NCI-H748 (cell line): ENCODE data around the gene RNFT2.
A peak's percentile ranks its signal among the peaks of the same experiment; 100 is the strongest.
"Not testable (repeated sequence)": the region's sequence is repeated elsewhere in the genome, so short reads cannot be mapped to it uniquely, and the experiment has no call there.

Source experiments
- DNase-seq: peaks from one replicate; lab custom pipeline; 2025; ENCODE audit not compliant: unreplicated experiment; lab: John Stamatoyannopoulos, UW

Gene RNFT2

DNA sequence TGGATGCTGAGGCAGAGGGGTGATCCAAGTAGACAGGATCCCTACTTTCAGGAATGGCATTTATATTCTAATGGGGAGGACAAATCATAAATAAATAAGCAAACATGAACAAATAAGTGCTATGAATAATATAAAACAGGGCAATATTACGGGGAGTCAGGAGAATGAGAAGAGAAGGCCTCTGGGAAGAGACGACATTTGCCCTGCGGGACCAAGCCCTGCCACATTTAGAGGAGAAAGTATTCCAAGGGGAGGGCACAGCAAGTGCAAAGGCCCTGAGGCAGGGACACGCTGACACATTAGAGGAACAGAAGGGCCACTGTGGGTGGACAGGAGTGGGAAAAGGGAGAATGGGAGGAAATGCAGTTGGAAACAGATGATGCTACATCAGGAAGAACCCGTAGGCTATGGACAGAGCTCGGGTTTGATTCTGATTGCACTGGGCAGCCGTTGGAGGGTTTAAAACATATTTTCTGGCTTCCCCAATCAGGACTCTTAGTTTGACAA lies 1.3 kb downstream of the RNFT2 start:
- no peak for DNase-seq

- not testable (repeated sequence) for DNase-seq
Observed at GRCh38 chr12:116742787-116743186, 4.7 kb downstream of the RNFT2 start.

DNA sequence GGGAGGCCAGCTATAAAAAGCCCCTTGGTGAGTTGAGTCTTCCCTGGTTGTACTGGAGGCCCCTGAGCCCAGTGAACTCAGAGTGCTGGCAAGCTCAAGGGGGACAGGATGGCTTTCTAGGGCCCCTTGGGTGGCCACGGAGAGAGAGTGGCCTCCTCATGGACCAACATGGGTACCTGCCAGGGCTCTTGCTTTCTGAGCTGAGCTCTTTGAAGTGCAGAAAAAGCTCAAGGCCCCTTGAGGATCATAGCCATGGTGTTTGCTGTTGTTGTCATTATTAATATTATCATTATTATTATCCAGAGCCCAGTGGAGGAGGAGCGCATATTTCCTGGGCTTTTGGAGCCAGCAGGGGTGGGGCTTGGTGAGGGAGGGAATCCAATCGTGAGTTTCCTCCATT lies 6.7 kb downstream of the RNFT2 start:
- DNase-seq = no peak

DNA sequence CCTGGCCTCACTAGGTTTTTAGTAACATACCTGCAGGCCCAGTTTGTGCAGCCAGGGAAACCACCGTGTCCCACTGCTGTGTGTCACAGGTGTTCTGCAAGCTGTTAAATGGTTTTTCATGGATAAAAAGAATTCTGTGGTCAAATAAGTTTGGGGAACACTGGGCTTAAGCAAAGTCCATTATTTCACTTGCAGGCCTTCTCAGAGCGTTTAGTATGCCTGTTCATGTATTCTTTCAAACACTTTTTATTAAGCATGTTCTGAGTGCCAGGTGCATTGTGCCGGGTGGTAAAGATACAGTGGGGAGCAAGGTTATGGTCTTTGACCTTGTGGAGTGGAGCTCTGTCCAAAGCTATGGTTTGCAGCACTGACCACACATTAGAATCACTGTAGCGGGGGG lies 7.4 kb downstream of the RNFT2 start:
- DNase-seq = no peak

DNA sequence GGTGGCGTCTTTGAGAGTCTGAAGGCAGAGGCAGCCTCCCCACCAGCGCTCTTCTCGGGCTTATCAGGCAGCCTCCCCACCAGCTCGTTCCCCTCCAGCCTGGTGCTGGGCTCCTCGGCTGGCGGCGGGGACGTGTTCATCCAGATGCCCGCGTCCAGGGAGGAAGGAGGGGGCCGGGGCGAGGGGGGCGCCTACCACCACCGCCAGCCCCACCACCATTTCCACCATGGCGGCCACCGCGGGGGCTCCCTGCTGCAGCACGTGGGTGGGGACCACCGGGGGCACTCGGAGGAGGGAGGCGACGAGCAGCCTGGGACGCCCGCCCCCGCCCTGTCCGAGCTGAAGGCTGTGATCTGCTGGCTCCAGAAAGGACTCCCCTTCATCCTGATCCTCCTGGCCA lies 11.8 kb downstream of the RNFT2 start:
- no peak for DNase-seq

DNA sequence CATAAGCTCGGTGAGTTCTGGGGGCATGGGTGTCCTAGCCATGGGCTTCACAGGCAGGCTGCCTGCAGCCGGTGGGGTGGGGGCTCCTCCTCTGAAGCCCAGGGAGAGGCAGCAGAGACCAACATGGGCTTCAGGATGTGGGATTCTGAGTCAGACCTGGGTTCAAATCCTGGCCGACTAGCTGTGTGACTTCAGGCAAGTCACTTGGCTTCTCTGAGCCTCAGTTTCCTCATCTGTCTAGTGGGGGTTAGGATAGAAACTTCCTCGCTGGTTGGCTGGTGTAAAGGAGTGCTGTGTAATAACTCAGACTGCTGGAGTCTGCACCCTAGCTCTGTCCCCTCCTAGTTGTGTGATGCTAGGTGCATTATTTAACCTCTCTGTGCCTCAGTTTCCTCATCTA lies 12.2 kb downstream of the RNFT2 start:
- no peak for DNase-seq

- DNase-seq = not testable (repeated sequence)
Observed at GRCh38 chr12:116754097-116754496, 16.0 kb downstream of the RNFT2 start.

DNA sequence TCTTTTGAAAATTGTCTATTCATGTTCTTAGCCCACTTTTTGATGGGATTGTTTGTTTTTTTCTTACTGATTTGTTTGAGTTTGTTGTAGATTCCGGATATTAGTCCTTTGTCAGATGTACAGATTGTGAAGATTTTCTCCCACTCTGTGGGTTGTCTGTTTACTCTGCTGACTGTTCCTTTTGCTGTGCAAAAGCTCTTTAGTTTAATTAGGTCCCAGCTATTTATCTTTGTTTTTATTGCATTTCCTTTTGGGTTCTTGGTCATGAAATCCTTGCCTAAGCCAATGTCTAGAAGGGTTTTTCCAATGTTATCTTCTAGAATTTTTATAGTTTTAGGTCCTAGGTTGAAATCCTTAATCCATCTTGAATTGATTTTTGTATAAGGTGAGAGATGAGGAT lies 16.7 kb downstream of the RNFT2 start:
- DNase-seq = not testable (repeated sequence)

GRCh38 chr12:116759783-116760621 lies 21.9 kb downstream of the RNFT2 start:
- no peak for DNase-seq

- no peak for DNase-seq
Observed at GRCh38 chr12:116760622-116761020, 22.5 kb downstream of the RNFT2 start.

DNA sequence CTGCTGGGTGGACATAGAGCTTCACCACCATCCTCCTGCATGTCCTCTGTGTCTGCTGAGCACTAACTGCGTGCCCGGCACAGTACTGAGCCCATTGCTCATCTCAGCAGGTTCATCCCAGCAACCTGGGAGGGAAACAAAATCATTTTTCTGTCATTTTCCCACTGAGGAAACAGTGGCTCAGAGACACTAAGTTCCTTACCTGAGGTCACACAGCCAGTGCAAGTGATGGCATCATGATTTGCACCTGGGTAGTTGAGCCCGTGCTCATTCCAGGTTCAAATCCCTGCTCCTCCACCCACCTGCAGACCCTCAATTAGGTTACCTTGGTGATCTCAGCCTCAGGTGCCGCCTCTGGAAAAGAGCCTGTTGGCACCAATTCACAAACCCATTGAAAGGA lies 23.4 kb downstream of the RNFT2 start:
- DNase-seq = no peak

DNA sequence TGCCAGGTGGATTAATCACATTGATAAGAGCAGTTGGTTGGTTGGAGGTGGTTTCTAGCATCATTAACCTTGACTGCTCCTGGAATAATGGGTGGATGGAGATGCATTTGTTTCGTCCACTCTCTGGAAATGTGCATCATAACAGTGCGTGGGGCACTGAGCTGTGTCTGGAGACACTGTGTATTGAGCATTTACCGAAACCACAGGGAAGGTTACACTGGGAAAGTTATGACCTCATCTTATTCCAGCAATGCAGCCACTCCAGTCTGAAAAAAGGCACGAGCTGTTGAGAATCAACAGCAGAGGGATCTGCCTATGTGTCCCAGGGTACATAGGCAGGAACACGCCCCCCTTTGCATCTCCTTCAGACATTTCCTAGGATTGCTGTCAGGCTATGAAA lies 27.2 kb downstream of the RNFT2 start:
- DNase-seq = no peak

DNA sequence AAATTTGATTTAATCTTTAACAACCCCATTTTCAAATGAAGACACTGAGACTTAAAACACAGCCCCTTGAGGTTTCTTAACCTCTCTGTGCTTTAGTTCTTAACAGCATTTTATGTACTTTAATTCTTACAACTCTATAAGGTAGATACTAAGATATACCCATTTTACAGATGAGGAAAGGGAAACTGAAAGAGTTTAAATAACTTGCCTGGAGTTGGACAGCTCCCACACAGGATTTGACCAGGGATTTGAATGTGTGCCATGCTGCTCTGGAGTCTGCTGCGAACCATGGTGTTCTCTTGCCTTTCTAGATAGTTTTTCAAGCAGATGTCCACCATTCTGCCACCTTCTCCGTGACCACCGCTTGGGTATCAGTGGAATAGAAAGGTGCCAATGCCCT lies 28.2 kb downstream of the RNFT2 start:
- no peak for DNase-seq

DNA sequence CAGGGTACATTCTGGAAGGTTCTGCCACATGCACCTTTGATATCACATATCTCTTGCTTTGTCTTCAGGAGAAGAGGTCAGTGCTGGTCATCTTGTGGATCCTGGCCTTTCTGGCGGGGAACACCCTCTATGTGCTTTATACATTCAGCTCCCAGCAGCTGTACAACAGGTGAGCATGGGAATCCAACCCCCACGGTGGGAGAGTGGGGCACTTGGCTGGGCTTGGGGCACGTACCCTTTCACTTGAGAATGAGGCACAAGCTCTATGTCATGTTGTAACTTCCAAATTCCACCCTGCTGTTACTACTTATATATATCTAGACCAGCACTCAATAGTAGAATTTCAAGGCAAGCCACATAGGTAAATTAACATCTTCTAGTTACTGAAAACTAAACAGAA lies 28.6 kb downstream of the RNFT2 start:
- DNase-seq = no peak

DNA sequence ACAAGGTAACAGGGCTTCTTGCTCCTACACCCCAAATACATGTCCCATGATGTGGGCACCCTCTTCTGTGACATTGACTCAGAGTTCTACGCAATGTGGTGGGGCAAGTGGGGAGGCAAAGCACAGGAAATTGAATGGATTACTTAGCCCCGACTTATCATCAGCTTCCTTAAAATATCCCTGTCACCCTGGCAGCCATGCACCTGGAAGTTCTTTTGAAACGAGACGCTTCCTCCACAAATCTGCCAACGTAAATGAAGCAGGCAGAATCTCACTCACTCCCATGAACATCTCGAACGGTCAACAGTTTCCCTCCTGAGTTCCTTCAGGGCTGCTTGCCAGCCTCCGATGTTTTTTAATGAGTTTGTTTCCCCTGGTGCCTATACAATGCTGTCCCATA lies 33.5 kb downstream of the RNFT2 start:
- no peak for DNase-seq

GRCh38 chr12:116773276-116773731 lies 35.2 kb downstream of the RNFT2 start:
- DNase-seq = no peak

GRCh38 chr12:116774020-116774419 lies 35.9 kb downstream of the RNFT2 start:
- DNase-seq = no peak

DNA sequence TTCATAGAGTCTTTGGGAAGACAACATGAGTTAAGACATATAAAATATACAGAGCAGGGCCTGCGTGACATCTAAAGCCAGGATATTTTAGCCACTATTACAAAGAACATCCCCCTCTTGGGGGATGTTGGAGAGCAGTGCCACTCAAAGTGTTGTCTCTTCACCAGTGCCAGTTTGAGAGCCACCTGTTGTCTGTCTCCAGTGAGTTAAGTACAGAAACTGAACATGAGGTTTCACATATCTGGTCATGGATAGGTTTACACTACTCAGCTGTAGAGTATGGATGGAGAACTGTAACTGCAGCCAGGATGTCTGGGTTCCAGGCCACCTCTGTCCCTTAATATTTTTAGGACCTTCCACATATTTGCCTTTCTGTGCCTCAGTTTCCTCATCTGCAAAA lies 39.1 kb downstream of the RNFT2 start:
- DNase-seq = no peak

- no peak for DNase-seq
Observed at GRCh38 chr12:116779597-116779996, 41.5 kb downstream of the RNFT2 start.

- no peak for DNase-seq
Observed at GRCh38 chr12:116780942-116781341, 42.8 kb downstream of the RNFT2 start.

DNA sequence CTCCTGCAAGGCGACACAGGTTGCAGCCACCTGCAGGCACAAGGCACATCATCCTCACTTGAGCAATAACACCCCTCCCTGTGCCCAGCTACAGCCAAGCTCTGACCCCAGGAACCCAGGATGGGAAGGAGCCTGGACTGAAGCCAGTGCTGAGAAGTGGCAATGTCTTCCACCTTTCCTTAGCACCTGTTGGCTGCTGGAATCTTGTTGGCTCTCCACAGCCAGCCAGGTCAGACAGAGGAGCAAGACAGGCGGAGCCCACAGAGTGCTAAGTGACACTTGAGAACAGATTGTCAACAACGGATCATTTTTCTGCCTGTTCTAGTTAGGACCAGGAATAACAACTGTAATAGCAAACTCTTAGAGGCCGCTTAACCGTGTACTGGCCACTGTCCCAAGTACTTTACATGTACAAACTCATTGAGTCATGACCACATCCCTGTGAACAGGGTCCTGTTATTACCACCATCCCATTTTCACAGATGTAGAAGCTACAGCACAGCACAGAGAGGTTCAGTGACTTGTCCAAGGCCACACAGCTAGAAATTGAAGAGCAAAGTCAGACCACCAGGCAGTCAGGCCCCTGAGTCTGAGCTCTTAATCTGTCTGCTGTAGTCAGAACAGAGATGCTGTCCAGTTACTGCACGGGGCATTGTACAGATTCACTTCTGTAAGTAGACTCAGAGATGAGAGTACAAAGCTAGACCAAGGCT lies 45.6 kb downstream of the RNFT2 start:
- peak; percentile 6 for DNase-seq

GRCh38 chr12:116784238-116784612 lies 46.1 kb downstream of the RNFT2 start:
- no peak for DNase-seq
